ENCODE results near the gene TNS1. TPM values are rescaled to one million over a fixed set of nuclear protein-coding genes. Genes with fewer than 3 reads are reported as not detected.

The TNS1 gene
- total RNA-seq, 2 donors from 2014 or later: 1,836 to 2,296 TPM

- TF ChIP-seq, protein P1, sequence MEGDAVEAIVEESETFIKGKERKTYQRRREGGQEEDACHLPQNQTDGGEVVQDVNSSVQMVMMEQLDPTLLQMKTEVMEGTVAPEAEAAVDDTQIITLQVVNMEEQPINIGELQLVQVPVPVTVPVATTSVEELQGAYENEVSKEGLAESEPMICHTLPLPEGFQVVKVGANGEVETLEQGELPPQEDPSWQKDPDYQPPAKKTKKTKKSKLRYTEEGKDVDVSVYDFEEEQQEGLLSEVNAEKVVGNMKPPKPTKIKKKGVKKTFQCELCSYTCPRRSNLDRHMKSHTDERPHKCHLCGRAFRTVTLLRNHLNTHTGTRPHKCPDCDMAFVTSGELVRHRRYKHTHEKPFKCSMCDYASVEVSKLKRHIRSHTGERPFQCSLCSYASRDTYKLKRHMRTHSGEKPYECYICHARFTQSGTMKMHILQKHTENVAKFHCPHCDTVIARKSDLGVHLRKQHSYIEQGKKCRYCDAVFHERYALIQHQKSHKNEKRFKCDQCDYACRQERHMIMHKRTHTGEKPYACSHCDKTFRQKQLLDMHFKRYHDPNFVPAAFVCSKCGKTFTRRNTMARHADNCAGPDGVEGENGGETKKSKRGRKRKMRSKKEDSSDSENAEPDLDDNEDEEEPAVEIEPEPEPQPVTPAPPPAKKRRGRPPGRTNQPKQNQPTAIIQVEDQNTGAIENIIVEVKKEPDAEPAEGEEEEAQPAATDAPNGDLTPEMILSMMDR (IDR thresholded peaks at IDR 0.05): no peak
- ATAC-seq (ENCODE audit: insufficient number of reproducible peaks, low FRiP score, low read depth) (no peak), DNase-seq (ENCODE audit: low spot score) (no peak)
- H3K27ac ChIP-seq: peak overlapping the region; percentile 82 to 85
- H3K4me3 ChIP-seq: no peak overlapping the region
- H3K36me3 ChIP-seq: peaks cover 76% of the 10 kb centered on the region
- H3K9me3 ChIP-seq: no peaks in the 10 kb centered on the region
- no peaks in the 10 kb centered on the region for H3K27me3 ChIP-seq (replicated peaks; ENCODE audit: insufficient read depth)
- H3K4me1 ChIP-seq (ENCODE audit: control insufficient read depth in 1 of 2, low read depth in 2 of 2): peaks cover 58 to 100% of the 10 kb centered on the region in 2 donors
Observed at GRCh38 chr2:217837530-217837929, 165.3 kb downstream of the TNS1 start.

DNA sequence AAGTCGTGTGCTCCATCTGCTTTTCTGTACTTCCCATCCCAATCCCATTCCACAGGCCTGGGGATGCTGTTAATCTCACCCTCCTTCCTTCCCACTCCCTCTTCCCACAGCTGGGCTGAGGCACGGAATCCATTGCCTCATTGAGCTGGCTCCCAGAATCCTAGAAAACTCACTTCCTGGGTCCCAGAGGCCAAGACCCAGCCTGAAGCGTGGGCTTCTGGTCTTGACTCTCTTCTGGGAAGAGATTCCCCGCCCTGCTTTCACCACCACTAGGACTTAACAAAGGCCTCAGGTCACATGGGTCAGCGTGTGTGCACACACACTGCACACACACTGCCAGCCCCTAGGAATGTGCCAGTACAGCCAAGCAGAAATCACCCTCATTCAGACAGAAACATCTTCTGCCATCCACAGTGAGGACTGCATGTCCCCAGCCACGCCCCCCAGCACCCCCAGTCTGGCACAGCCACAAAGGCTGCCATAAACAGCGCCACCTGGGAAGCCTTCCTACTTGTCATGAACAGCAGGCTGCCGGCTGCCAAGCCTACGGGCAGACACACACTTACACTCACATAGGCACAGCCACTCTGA is 165.8 kb downstream of the TNS1 start:
- H3K27me3 ChIP-seq (replicated peaks; ENCODE audit: insufficient read depth): no peaks in the 10 kb centered on the region
- DNase-seq (ENCODE audit: low spot score) (peak; percentile 56), ATAC-seq (ENCODE audit: insufficient number of reproducible peaks, low FRiP score, low read depth) (peak; percentile 16)

GRCh38 chr2:217835931-217836891 is 166.6 kb downstream of the TNS1 start:
- ATAC-seq (ENCODE audit: insufficient number of reproducible peaks, low FRiP score, low read depth) (peak; percentile 75), DNase-seq (ENCODE audit: low spot score) (no peak)
- TF ChIP-seq, protein P1 (IDR thresholded peaks at IDR 0.05): no peak
- Histone ChIP-seq H3K4me3 (no peak overlapping the region), H3K36me3 (peaks cover 76% of the 10 kb centered on the region), H3K27ac (peak overlapping the region; percentile 82 to 85), H3K27me3 (replicated peaks; ENCODE audit: insufficient read depth) (no peaks in the 10 kb centered on the region), H3K4me1 (ENCODE audit: control insufficient read depth in 1 of 2, low read depth in 2 of 2) (peaks cover 45 to 100% of the 10 kb centered on the region in 2 donors), H3K9me3 (no peaks in the 10 kb centered on the region)

More for the DNA sequence above, 165.8 kb downstream of the TNS1 start:
- TF ChIP-seq, protein P1 (IDR thresholded peaks at IDR 0.05): no peak
- Histone ChIP-seq H3K36me3 (peaks cover 77% of the 10 kb centered on the region), H3K4me3 (no peak overlapping the region), H3K9me3 (no peaks in the 10 kb centered on the region), H3K4me1 (ENCODE audit: control insufficient read depth in 1 of 2, low read depth in 2 of 2) (peaks cover 53 to 100% of the 10 kb centered on the region in 2 donors), H3K27ac (peak overlapping the region; percentile 82 to 85)

GRCh38 chr2:217834744-217835513 is 167.9 kb downstream of the TNS1 start:
- no peaks in the 10 kb centered on the region for H3K27me3 ChIP-seq (replicated peaks; ENCODE audit: insufficient read depth)
- H3K4me3 ChIP-seq: no peak overlapping the region
- TF ChIP-seq, protein P1 (IDR thresholded peaks at IDR 0.05): no peak
- H3K27ac ChIP-seq: peak overlapping the region; percentile 62 to 85
- H3K36me3 ChIP-seq: peaks cover 79% of the 10 kb centered on the region
- ATAC-seq (ENCODE audit: insufficient number of reproducible peaks, low FRiP score, low read depth): no peak
- no peaks in the 10 kb centered on the region for H3K9me3 ChIP-seq
- H3K4me1 ChIP-seq (ENCODE audit: control insufficient read depth in 1 of 2, low read depth in 2 of 2): peaks cover 36 to 100% of the 10 kb centered on the region in 2 donors
- no peak for DNase-seq (ENCODE audit: low spot score)
